ENCODE data around the gene ABCA5. TPM values are rescaled to one million over a fixed set of nuclear protein-coding genes. Genes with fewer than 3 reads are reported as not detected.

The ABCA5 gene
- polyA plus RNA-seq, 1 donor (not counting 4 experiments of a cell fraction or from before 2014, with no cell fraction given), result 11.1 TPM

DNA sequence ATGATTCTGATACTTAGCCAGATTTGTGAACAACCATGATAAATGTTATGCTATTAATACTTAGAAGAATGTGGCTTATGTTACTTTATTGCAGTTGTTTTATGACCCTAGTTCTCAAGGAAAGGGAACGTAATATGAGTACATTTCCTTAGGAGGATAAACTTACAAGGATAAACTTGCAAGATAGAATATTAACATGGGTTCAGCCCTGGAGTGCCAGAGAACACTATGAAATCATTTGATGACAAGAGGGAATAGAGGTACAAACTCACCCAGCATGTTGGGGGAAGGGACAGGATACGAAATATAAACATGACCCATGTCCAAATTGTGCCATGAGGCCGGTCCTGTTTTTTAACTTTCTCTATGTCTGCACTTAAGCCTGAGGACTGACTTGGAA, 13.0 kb upstream of the ABCA5 start:
- FAIRE-seq (no peak), DNase-seq (ENCODE audit: low read depth, low spot score) (no peak)
- Histone ChIP-seq H3K9me3 (ENCODE audit: control insufficient read depth, low read depth, low read length) (no peaks in the 10 kb centered on the region), H3K79me2 (ENCODE audit: control insufficient read depth, insufficient read depth, low read length) (no peaks in the 10 kb centered on the region), H3K4me3 (ENCODE audit: control insufficient read depth in 2 of 3, extremely low read depth in 1 of 3, insufficient read depth in 2 of 3, low read depth in 1 of 3, low read length in 3 of 3) (no peak overlapping the region), H3K4me2 (ENCODE audit: control insufficient read depth, extremely low read depth, insufficient read depth, low read depth, low read length) (no peak overlapping the region), H2AFZ (ENCODE audit: control insufficient read depth, low read length) (no peak overlapping the region), H3K9ac (ENCODE audit: control insufficient read depth, extremely low read depth, insufficient read depth, low read length) (no peak overlapping the region), H3K9me1 (ENCODE audit: control insufficient read depth, extremely low read depth, insufficient read depth, low read length) (no peaks in the 10 kb centered on the region), H3K27ac (ENCODE audit: control insufficient read depth, insufficient read depth, low read length) (no peak overlapping the region), H3K36me3 (ENCODE audit: control insufficient read depth in 2 of 2, extremely low read depth in 1 of 2, insufficient read depth in 2 of 2, low read length in 2 of 2) (no peaks in the 10 kb centered on the region), H4K20me1 (ENCODE audit: control insufficient read depth, extremely low read depth, insufficient read depth, low read length) (no peaks in the 10 kb centered on the region), H3K4me1 (ENCODE audit: control insufficient read depth, extremely low read depth, insufficient read depth, low read length) (peaks cover under 1% of the 10 kb centered on the region), H3K27me3 (ENCODE audit: control insufficient read depth, extremely low read depth, insufficient read depth, low read length) (no peaks in the 10 kb centered on the region)
- TF ChIP-seq, protein P1, sequence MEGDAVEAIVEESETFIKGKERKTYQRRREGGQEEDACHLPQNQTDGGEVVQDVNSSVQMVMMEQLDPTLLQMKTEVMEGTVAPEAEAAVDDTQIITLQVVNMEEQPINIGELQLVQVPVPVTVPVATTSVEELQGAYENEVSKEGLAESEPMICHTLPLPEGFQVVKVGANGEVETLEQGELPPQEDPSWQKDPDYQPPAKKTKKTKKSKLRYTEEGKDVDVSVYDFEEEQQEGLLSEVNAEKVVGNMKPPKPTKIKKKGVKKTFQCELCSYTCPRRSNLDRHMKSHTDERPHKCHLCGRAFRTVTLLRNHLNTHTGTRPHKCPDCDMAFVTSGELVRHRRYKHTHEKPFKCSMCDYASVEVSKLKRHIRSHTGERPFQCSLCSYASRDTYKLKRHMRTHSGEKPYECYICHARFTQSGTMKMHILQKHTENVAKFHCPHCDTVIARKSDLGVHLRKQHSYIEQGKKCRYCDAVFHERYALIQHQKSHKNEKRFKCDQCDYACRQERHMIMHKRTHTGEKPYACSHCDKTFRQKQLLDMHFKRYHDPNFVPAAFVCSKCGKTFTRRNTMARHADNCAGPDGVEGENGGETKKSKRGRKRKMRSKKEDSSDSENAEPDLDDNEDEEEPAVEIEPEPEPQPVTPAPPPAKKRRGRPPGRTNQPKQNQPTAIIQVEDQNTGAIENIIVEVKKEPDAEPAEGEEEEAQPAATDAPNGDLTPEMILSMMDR (optimal IDR thresholded peaks at IDR 0.05 in 1 of 3, IDR thresholded peaks at IDR 0.05 in 1 of 3, conservative IDR thresholded peaks at IDR 0.05 in 1 of 3; ENCODE audit: extremely low read depth in 1 of 3, insufficient read depth in 2 of 3, low read length in 3 of 3), result no peak
- TF ChIP-seq EZH2 (IDR thresholded peaks at IDR 0.05; ENCODE audit: low read length), result no peak
- dilution Hi-C loops (cut with MboI; ENCODE audit: extremely low pct_ligation_motif_present, low sequenced_read_pairs), result no loop called here

DNA sequence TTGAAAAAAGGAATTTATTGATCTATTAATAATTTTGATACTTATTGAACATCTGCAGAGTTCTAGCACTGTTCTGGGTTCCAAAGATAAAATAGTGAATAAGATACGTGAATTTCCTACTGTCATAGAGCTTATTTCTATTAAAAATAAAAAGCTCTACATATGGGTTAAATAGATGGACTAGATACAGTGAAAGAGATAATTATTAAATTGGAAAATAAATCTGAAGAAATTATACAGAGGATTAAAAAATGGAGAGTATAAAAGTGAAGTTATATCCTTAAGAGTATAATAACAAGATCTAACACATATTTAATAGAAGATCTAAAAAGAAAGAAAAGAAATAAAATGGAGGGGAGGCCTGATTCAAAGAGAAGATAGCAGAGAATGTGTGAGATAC, 10.1 kb upstream of the ABCA5 start:
- Histone ChIP-seq H3K4me2 (ENCODE audit: control insufficient read depth, extremely low read depth, insufficient read depth, low read depth, low read length) (no peak overlapping the region), H3K9me3 (ENCODE audit: control insufficient read depth, low read depth, low read length) (no peaks in the 10 kb centered on the region), H3K27me3 (ENCODE audit: control insufficient read depth, extremely low read depth, insufficient read depth, low read length) (no peaks in the 10 kb centered on the region), H3K9ac (ENCODE audit: control insufficient read depth, extremely low read depth, insufficient read depth, low read length) (no peak overlapping the region), H3K27ac (ENCODE audit: control insufficient read depth, insufficient read depth, low read length) (no peak overlapping the region), H3K36me3 (ENCODE audit: control insufficient read depth in 2 of 2, extremely low read depth in 1 of 2, insufficient read depth in 2 of 2, low read length in 2 of 2) (no peaks in the 10 kb centered on the region), H3K4me3 (ENCODE audit: control insufficient read depth in 2 of 3, extremely low read depth in 1 of 3, insufficient read depth in 2 of 3, low read depth in 1 of 3, low read length in 3 of 3) (no peak overlapping the region), H2AFZ (ENCODE audit: control insufficient read depth, low read length) (no peak overlapping the region), H3K79me2 (ENCODE audit: control insufficient read depth, insufficient read depth, low read length) (no peaks in the 10 kb centered on the region), H4K20me1 (ENCODE audit: control insufficient read depth, extremely low read depth, insufficient read depth, low read length) (no peaks in the 10 kb centered on the region), H3K9me1 (ENCODE audit: control insufficient read depth, extremely low read depth, insufficient read depth, low read length) (no peaks in the 10 kb centered on the region), H3K4me1 (ENCODE audit: control insufficient read depth, extremely low read depth, insufficient read depth, low read length) (no peaks in the 10 kb centered on the region)
- dilution Hi-C loops (cut with MboI; ENCODE audit: extremely low pct_ligation_motif_present, low sequenced_read_pairs), result no loop called here
- DNase-seq (ENCODE audit: low read depth, low spot score) (no peak), FAIRE-seq (no peak)
- no peak for TF ChIP-seq EZH2 (IDR thresholded peaks at IDR 0.05; ENCODE audit: low read length)
- TF ChIP-seq, protein P1 (optimal IDR thresholded peaks at IDR 0.05 in 1 of 3, IDR thresholded peaks at IDR 0.05 in 1 of 3, conservative IDR thresholded peaks at IDR 0.05 in 1 of 3; ENCODE audit: extremely low read depth in 1 of 3, insufficient read depth in 2 of 3, low read length in 3 of 3), result no peak

Measured in keratinocyte (primary cell).